HG02885 (cell line): ENCODE results near the gene WDFY4.

ENCODE experiments used
- ATAC-seq: cut with Tn5 transposase; IDR thresholded peaks from one replicate; pipeline ENCODE4 v1.9.1; 2021; ENCODE audit warnings: mild to moderate bottlenecking; ENCODE audit not compliant: unreplicated experiment, poor library complexity

The WDFY4 gene

DNA sequence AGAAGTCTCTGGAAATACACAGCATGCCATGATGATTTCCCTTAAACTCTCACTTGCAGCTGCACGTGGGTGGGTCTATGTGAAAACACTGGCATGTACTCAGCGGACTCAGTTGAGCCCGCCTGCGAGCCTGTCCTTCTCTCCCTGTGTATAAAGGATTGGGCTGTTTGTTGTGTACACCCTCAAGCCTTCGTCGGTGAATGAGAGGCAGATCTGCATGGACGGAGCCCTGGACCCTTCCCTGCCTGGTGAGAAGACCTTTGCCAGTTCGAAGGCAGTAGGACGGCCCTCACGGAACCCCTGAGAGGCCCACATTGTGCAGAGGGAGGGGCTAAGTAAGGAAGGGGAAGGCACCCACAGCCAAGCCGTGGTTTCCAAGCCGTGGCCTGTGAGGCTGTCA, 121.2 kb downstream of the WDFY4 start:
- ATAC-seq, result no peak

DNA sequence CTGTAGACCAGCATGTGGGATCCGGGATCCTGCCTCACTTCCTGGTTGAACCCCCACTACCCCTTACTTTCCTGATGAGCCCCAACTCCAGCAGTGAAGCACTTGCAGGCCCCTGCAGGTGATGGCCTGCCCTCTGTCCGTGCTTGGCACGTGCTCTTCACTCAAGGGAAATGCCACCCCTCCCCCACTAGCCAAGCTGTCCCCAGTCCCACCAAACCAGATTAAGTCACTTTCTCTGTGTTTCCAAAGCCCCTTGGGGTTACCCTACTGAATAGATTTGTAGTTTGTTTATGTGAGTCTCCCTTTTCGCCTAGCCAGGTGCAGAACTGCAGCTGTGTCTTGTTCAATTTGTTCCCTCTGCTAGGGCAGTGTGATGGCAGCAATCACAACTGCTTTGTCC, 121.7 kb downstream of the WDFY4 start:
- no peak for ATAC-seq

DNA sequence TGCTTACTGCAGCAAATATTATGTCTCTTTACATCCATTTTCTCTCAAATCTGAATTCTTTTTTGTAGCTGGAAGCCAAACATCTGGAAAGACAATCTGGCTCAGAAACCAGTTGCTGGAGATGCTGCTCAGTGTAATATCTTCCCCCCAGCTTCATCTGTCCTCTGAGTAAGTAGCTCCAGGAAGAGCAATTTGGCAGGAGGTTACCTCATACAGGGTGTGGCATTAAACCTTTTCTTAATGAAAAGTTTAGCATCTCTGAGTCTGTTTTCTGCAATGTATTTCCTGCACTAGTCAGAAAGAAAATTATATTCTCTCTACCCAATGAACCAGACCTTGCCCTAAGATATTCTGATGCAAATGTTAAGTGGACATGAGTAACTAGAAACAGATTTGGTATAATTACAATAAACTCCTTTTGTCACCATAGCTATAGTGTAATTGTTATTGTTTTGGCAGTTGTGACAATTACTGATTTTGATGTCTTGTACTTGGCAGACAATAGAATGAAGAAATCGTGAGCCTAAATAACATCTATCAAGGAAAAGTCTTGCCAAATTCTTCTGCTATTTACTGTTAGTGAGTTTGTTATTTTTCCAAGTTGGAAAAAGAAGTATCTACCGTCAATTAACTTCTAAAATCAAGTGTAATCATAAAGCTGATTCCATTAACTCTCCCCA, 123.3 kb downstream of the WDFY4 start:
- no peak for ATAC-seq

DNA sequence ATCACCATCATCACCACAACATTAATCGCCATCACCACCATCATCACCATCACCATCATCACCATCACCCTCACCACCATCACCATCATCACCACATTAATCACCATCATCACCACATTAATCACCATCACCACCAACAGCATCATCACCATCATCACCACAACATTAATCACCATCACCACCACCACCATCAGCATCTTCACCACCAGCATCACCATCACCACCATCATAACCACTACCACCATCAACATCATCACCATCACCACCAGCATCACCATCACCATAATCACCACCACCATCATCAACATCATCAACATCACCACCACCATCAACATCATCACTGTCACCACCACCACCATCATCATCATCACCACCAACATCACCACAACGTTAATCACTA, 124.6 kb downstream of the WDFY4 start:
- ATAC-seq, result no peak

DNA sequence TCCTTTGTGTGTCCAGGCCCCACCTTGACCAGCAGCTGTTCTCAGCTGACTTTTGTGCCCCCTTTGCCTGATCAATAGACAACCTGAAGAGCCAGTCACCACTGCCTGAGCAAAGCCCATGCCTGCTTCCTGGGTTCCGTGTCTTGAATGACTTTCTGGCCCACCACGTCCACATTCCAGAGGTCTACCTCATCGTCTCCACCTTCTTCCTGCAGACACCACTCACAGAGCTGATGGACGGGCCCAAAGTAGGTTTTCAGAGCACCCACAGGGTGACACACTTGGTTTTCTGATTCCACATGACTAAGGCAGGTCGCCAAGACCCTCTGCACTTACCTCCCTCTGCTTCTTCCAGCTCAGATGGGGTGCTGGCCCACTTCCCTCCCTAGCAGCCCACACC, 126.8 kb downstream of the WDFY4 start:
- no peak for ATAC-seq

DNA sequence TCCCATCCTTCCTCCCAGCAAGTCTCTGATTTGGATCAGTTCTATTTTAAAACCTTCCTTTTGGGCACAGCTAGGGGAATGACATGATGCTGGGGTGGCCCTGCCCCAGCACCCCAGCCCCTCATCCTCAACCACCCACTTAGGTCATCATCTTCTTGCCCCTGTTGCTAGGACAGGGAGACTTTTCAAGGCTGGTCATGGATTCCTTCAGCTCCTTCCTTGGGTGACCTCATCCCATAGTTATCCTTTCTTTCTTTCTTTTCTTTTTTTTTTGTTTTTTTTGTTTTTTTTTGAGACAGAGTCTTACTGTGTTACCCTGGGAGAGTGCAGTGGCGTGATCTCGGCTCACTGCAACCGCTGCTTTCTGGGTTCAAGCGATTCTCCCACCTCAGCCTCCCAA, 127.2 kb downstream of the WDFY4 start:
- no peak for ATAC-seq

DNA sequence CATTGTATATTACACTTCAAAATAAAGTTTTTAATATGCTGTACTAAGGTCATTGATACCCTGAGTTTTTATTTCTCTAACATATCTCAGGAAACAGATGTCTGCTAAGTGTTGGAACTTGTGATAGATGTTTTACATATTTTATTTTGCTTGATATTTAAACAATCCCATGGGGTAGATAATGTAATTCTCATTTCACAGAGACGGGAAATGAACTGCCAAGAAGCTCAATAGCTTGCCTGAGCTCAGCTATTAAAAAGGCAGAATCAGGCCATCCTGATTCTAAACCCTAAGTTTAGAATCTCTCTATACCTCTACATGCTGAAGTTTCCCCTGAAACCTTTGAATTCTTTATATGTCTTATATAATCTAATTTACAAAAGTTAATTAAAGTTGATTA, 128.6 kb downstream of the WDFY4 start:
- no peak for ATAC-seq

DNA sequence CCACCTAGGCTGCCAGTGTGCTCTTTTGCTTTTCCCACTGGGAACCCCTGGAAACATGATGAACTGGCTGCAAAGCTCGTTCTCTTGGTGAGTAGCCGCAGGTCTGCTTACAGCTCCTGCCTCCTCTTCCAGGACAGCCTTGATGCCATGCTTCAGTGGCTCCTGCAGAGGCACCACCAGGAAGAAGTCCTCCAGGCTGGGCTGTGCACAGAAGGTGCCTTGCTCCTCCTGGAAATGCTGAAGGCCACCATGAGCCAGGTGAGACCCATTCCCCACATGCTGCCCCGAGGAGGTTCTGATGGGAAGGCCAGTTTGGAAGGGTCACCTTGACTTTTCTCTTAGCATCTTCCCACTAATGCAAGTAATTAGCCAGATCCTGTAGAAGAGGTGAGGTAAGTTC, 129.2 kb downstream of the WDFY4 start:
- no peak for ATAC-seq

DNA sequence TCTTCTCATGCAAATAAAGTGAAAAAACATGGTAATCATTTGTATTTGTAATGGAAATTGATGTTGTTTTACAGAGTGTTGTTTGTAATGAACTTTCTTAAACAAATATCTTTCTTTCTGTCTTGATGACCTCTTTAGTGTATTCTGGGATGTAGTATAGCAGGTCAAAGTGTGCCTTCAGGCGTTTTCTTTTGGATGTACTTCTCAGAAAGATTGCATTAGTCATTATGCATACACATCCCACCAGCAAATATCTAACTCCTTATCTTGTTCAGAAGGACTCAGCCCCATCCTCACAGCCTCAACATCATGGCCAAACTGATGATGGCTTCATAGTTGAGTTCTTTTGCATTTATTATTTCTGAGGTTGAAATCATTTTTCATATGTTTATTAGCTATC, 130.3 kb downstream of the WDFY4 start:
- ATAC-seq, result no peak

DNA sequence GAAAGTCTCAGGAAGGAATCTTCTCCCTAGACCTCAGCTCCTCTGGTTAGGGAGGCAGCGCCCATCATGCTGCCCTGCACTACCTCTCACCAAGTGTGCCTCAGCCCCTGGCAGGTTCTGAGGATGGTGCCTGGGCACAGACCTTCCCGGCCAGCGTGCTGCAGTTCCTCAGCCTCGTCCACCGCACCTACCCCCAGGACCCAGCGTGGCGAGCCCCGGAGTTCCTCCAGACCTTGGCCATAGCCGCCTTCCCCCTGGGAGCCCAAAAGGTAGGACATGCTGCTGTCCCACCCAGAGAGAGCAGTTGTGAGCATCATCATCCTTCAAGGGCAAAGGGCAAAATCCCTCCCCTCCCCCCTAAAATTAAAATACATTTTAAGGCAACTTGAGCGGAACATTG, 132.5 kb downstream of the WDFY4 start:
- ATAC-seq, result no peak

DNA sequence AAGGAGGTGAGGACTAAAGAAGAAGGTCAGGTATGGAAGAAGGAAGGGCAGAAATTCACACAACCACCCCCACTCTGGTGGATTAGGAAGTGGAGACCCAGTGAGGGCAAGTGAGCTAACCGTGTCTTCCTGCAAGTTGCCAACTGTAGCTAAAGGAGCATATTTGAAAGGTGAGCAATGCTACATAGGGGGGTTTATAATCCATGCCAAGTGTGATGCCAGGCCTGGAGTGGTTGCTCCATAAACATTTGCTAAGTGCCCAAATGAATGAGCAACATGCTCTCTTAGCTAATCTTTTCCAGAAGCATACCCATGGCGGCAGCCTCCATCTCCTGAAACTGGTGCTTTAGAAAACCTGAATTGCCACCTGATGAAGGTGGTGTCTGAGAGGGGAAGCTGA, 133.4 kb downstream of the WDFY4 start:
- no peak for ATAC-seq

DNA sequence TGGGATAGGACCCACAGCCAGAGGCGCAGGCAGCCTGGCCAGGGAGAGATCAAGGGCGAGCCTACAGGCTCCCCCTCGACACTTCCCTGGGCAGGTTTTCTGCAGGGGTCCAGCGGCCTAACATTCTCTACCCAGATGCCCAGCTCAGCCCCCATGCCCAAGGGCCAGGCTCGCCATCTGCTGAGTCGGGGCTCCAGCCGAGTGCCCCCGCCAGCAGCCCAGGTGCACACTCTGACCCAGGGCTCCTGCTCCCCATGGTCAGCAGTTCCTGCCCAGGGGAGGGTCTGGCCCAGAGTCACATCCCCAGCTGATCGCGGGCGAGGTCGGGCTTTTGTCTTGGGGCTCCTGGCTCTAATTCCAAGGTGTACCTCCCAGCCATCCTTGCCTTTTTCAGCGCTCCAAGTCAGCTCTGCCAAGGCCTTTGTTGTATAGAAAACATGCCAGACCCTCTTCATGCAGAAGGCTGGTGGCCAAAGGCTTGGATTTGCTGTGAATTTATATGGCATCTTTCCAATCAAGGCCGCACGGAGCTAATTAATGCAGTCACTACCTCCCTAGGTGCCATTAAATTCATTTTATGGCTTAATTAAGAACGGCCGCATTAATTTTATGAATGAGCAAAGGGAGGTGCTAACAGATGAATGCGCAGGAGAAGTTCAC, 134.3 kb downstream of the WDFY4 start:
- ATAC-seq, result no peak

DNA sequence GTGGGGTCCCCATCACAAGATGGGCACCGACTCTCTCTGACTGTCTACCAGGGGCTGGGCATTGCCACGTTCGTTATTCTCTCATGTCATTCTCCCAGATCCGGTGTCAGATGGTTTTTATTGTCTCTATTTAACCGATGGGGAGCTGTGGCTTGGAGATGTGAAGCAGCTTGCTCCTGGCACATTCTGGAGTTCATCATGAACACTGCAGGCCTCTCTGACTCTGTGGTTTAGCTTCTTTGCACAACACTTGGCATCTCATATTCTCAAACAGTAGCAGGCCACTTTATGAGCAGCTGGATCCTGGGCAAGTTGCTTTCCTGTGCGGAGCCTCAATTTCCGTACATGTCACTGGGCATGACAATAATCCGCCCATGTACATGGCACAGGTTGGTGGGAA, 135.1 kb downstream of the WDFY4 start:
- no peak for ATAC-seq

DNA sequence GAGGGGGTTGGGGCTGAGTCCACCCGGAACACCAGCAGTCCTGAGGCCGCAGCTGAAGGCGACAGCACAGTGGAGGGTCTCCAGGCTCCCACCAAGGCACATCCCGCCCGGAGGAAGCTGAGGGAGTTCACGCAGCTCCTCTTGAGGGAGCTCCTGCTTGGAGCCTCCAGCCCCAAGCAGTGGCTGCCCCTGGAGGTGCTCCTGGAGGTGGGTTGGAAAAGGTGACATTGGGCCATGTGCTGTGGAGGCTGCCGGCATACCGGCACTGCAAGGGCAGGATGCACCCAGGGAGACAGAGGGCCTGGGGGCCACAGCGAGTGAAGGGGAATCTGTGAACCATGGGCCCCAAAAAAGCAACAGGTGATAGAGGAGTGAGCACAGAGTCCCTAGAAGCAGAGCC, 135.6 kb downstream of the WDFY4 start:
- ATAC-seq, result no peak

DNA sequence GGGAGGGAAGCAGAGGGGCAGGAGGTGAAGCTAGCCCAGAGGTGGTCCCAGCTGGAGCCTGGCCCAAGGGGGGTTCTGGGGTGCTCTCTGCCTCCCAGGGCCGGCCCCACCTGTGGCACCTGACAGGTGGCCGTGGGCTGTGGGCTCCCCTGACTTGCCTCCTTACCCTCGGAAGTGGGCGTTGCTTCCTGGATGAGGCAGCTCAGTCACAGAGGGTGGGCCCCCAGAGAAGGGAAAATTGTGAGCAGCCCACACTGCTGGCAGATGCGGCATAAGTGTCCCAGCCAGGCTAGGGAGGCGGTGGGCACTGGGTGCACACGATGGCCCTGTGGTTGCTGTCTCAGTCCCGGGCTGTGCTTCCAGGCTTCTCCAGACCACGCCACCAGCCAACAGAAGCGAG, 136.0 kb downstream of the WDFY4 start:
- ATAC-seq, result no peak

DNA sequence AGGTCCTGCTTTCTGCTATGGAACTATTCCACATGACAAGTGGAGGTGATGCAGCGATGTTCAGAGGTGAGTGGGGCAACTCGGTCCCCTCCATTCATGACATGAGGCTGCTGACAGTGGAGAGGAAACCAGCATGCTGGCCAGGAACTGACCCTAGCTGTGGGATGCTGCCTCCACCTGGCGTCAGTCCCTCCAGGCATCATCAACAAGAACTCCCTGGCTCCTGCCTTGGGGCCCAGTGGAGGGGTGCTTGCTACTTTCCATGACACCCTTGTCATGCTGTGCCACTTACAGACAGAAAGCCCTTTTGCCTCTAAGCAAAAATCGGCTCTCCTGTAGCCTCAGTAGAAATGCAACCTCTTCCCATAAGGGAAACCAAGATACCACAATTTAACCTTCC, 136.4 kb downstream of the WDFY4 start:
- ATAC-seq, result no peak

DNA sequence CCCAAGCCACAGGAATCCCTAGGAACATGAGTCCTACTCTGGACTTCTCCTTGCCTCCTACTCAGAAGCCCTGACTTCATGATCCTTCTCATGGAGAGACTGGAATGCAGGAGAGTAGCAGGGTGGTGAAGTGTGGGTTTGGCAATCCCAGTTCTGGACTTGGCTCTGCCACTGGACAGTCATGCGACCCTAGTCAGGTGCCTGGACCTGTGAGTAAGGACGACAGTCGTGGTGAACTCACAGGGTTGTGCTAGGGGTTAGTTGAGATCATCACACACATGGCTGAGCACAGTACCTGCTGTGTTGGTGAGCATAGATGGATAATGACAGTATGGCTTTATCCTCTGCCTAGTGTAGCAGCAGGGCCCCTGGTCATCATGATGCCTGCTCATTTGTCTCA, 137.0 kb downstream of the WDFY4 start:
- ATAC-seq, result no peak

DNA sequence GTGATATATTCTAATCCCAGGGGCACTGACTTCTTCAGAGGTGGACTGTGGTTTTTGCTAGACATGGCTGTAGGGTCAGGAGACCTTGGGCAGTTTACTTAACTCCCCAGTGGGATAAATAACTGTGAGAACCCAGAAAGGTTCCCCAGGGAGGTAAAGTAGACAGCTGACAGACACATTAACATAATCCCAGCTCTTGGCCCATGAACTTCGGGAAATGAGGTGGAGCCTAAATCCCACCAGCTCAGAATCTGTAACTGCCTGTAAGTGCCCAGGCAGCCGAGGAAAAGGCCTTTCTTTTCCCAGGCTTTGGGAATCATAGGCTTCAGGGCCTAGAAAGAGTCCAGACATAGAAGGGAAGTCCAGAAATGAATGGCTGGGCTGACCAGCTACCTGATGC, 149.0 kb downstream of the WDFY4 start:
- no peak for ATAC-seq

DNA sequence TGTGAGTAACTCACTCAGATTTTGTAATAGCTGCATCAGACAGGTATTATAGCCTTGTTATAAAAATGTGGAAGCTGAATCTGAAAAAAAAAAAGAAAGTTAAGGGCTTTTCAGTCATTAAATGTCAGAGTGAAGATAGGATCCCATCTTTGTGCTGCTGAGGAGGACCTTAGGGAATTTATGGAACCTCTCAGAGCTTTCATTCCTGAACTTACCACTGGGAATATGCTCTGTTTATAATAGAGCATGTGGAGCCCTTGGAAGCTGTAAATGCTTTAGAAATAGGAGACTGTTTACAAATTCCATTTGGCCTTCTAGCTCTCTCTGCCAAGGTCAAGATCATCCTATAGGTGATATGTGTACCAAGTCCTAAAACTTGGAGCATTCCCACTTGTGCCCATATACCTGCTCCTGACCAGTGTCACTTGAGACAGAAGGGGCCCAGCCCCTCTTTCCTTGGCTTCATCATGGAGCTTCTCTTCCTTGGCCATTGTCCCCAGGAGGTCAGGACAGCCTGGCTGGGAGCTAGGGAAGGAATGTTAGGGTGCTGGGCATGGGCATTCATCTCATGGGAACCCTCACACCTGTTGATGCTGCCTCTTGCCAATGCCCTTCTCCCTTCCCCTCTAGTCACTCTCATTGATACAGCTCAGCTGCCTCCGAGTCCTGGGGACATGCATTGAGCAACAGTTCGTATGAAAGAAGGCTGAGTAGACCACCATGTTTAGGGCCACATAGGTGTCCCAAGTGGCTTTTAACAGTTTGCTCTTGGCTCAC, 149.7 kb downstream of the WDFY4 start:
- no peak for ATAC-seq

DNA sequence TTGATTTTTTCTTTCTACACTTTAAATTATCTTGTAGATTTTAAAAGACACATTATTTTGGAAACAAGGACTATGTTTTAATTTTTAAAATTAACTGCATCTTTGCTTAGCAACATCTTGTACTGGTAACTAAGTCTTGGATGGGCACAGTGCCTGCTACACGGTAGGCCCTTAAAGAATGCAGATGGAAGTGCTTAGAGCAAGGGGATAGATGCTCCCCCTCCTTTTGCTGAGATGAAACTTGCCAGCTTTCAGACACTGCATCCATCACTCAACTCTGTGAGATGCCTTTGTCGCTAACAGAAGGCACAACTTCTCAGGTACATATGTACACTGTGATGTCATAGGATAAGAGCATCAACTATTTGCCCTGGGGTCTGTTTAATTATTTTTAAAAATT, 151.1 kb downstream of the WDFY4 start:
- no peak for ATAC-seq

DNA sequence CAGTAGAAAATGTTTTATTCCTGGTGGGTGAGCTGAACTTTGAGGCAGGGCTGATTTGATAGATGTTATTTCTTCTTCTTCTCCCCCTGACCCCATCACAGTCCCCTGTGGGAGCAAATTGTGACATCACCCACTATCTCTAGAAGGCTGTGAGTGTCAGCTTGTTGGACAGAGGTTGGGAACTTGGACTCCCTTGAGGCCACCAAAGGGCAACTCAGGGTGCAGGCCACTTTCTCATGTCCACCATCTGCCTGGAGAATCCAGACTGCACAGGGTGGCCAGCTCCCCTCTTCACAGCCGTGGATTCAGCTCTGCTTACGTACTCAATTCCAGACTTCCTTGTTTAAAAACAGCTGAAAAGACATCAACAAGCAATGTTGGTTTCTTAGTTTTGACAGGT, 151.9 kb downstream of the WDFY4 start:
- ATAC-seq, result no peak

DNA sequence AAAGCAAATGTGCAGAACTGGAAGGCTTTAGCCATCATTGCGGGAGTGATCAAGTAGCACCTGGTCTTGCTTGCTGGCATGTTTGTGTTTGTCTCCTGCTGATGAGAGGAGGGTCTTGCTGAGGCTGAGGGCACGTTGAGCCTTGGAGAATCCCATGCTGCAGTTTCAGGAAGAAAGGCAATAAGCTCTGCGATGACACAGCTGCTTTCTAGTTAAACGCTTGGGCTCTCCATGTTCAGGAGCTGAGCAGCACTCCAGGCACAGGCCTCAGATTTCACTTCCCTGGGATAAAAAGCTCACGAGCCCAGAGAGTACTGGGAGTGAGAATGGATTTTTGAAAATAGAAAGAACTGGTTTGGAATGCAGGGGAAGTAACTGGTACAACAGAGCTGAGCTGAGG, 154.2 kb downstream of the WDFY4 start:
- ATAC-seq, result no peak
